ENCODE results near the gene COG3.

COG3 gene

DNA sequence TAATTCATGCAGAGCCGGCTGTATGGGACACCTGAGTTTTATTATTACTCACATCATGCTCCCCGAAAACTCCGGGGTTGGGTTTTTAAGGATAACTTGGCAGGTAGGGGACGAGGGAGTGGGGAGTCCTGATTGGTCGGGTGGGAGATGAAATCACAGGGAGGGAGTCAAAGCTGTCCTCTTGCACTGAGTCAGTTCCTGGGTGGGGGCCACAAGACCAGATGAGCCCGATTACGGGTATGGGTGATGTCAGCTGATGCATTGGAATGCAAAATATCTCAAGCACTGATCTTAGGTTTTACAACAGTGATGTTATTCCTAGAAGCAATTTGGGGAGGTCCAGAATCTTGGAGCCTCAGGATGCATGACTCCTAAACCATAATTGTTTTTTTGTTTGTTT is 18.6 kb upstream of the COG3 start:
- DNase-seq (ENCODE audit: low read depth in 2 of 2), result no peak

- DNase-seq (ENCODE audit: low read depth in 2 of 2), result no peak
Measured at GRCh38 chr13:45447050-45447661, 17.6 kb upstream of the COG3 start.

- no peak for DNase-seq (ENCODE audit: low read depth in 2 of 2)
Measured at GRCh38 chr13:45448965-45449559, 15.7 kb upstream of the COG3 start.

DNA sequence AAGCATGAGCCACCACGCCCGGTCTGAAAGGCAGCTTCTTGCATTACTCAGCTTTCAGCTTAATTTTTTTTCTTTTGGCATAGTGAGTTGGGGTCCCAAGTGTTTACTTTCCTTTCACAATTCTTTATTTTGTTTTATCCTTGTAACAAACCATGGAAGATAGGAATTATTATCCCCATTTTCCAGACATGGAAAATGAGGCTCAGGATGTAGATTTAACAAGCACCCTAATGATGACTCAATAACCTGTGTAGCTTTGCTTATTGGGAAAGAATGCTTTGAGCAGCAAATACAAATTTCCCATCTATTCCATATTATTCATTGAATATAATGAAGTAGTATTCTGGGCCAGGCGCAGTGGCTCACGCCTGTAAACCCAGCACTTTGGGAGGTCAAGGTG is 13.5 kb upstream of the COG3 start:
- DNase-seq (ENCODE audit: low read depth in 2 of 2), result no peak

DNA sequence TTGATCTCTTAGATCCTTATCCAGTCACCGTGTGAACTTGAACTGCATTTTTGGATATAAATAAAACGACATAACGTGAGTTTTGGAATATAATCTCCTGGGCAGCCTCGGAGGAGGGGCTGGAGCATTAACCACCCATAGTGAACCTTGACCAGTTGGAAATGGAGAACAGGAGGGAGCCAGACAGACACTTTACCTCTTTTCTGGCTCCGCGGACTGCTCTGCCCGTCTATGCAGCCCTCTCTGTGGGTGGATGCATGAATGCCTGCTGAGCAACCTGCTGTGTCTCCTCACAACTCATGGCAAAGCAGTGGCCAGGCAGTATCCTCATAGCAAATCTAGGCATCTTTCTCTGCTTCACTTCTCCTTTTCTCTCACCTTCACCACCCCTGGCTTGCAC is 10.5 kb upstream of the COG3 start:
- no peak for DNase-seq (ENCODE audit: low read depth in 2 of 2)

DNA sequence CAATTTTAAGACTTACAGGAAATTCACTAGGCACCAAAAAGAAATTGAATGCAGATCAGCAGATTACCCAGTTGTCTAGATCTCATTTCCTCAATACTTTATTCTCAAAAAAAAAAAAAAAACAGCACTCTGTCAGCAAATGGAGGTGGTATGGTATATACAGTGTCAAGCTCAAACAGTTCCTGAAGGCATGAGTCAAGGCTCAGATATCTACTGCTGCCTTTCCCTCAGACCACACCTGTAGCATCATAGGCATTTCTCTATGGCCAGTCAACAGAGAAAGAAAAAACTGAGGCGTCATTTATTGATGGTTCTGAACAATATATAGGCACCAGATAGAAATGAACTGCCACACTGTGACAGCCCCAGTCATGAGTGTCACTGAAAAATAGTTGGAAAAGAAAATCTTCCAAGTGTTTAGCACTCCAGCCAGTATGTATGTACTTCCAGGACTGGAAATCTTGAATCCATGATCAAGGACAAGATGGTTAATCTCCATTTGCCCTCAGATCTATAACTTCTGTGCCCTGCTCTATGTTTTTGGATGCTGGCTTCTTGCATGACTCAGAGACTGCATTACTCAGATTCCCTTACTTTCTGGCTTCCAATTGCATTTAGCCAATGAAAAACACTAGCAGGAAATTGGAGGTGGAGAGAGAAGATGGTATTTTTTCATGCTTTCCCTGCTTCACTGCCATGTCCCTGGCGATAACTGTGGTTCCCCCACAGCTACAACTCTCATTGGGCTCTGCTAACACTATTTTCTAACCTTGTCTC is 8.4 kb upstream of the COG3 start:
- DNase-seq (ENCODE audit: low read depth in 2 of 2), result no peak

- DNase-seq (ENCODE audit: low read depth in 2 of 2), result no peak
Measured at GRCh38 chr13:45464141-45464686, 525 bp upstream of the COG3 start.

DNA sequence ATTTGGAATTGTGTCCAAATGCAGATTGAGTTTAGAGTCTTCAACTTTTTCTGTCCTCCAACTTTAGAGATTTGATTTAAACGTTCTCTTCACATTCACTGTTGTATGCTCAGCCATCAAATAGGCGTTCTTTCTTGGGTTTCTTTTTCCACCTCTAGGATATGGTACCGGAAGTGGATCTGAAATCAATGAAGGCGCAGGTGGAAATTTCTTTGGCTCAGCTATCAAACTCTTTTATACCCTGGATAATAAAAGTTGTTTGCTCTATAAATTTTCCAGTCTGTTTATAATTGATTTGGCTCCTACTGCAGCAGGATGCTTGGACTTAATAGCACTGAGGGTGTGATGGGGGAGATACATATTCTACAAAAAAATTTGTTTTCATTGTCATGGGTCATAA is 1.6 kb downstream of the COG3 start:
- no peak for DNase-seq (ENCODE audit: low read depth in 2 of 2)

DNA sequence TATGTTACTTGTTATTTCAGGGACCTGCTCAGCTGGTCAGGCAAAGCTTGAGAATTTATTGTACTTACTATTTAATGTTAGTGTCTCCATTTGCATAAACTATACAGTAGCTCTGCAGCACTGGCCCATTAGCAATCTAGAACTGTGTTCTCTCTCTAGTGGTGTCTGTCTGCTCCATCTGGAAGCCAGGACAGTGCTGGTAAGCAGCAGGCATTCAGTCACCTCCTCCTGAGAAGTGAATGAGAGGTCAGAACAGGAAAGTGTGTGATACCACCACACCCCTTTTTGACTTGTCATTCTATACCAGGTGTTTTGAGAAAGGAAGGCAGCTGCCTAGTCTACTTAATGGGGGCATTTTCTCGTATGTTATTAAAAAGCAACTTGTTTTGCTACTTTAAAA is 3.9 kb downstream of the COG3 start:
- no peak for DNase-seq (ENCODE audit: low read depth in 2 of 2)

- no peak for DNase-seq (ENCODE audit: low read depth in 2 of 2)
Measured at GRCh38 chr13:45472171-45472705, 7.5 kb downstream of the COG3 start.

DNA sequence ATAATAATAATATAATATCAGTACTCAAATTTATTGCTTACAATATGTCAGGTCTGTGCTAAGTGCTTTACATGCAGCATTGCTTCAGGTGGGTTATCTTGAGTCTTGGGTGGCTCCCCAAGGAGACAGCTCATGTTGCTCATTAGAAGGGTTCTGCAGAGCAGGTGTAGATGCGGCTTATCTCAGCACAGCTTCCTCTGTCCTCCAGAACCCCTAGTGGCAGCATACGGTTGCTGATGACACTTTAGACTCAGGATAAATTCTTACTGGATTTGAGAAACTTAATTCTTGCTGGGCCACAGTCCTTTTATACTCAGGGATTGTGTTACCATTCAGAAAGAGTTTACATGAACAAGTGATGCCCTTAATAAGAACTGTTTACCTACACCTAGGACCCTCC is 8.9 kb downstream of the COG3 start:
- DNase-seq (ENCODE audit: low read depth in 2 of 2), result no peak

DNA sequence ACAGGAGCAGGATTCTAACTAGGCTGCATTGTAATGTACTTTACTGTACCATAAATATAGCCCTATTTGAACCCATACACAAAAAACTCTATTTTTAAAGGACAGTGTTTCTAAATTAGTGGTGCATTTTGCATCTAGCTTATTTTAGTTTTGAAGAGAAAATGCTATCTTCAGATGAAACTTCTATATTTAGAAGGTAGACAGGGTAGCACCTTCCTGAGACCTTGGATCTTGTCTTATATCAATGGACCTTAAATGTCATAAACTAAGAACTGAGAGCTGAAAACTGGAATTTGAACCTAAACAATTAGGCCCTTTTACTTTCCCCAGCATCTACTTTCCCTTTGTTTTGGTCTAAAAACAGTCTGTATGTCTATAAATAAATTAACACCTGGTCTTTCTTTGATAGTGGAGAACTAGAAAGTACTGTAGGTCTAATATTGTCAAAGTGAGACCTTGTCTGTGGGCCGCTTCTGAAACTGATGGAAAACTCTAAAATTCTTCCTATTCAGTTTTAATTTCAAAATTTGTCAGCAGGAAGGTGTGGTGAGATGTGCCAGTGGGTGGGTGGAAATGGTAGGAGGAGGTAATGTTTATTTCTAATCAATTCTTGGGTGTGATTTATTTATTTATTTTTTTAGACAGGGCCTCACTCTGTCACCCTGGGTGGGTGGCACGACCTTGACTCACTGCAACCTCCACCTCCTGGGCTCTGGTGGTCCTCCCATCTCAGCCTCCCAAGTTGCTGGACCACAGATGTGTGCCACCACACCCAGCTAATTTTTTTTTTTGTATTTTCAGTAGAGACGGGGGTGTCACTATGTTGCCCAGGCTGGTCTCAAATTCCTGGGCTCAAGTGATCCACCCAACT is 10.1 kb downstream of the COG3 start:
- DNase-seq (ENCODE audit: low read depth in 2 of 2), result no peak

DNA sequence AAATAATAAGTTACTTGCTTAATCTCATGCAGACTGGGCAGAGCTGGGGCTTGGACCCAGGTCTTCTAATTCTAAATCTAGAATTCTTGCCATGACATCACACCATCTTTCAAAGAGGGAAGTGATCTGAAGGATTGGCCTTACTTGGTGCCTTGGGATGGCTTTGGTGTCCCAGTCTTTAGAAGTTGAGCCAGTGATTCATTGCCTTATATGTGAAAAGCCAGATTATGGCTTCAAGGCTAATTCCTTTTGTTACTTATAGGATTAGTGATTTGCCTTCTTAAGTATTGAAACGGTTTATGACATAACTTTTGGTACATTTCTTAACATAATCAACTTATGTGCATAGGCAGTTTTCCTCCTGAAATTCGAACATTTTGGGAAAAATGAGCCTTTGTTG is 14.9 kb downstream of the COG3 start:
- DNase-seq (ENCODE audit: low read depth in 2 of 2), result no peak

GRCh38 chr13:45481688-45482087 is 16.9 kb downstream of the COG3 start:
- no peak for DNase-seq (ENCODE audit: low read depth in 2 of 2)

DNA sequence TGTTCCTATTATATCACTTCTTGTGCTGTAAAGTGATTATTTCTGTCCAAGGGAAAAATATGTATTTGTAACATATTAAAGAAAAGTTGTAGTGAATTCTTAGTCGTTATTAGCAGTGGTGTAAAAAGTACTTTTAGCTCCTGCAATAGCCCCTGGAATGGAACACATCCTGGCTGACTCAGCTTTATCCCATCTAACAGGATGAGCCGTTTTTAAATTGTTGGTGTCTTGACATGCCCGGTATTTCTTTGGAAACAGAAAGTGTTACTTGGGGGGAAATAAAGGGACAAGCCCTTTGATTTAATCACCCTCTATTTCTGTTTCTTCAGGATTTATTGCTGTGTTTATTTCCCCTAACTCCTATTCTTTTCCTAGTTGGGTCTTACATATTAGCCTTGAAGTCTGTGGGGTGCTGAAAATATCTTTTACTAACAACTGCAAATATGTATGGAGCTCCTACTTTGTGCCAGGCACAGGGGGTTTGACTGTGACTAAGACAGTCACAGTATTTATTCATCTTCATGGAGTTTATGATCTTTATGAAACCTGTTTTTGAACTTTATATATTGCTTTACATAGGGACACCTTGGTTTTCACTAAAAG is 17.9 kb downstream of the COG3 start:
- DNase-seq (ENCODE audit: low read depth in 2 of 2), result no peak

GRCh38 chr13:45487604-45488003 is 22.9 kb downstream of the COG3 start:
- no peak for DNase-seq (ENCODE audit: low read depth in 2 of 2)

DNA sequence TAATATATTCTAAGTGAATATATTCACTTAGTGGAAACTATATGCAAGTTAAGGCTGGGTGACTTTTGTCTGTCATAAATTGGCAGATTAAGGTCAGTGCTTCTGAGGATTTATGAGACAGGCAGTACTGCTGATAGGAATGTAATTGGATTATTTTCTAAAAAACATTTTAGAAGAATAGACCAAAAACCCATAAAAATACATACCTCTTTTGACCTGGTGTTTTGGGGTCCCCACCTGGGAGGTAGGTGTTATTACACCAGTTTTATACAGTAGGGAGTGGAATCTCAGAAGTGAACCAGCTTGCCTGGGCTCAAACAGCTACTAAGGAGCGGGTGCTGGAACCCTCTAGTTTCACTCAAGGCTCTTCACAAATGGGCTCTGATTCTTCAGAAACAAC is 25.3 kb downstream of the COG3 start:
- no peak for DNase-seq (ENCODE audit: low read depth in 2 of 2)

- DNase-seq (ENCODE audit: low read depth in 2 of 2), result no peak
Measured at GRCh38 chr13:45492538-45492937, 27.8 kb downstream of the COG3 start.

DNA sequence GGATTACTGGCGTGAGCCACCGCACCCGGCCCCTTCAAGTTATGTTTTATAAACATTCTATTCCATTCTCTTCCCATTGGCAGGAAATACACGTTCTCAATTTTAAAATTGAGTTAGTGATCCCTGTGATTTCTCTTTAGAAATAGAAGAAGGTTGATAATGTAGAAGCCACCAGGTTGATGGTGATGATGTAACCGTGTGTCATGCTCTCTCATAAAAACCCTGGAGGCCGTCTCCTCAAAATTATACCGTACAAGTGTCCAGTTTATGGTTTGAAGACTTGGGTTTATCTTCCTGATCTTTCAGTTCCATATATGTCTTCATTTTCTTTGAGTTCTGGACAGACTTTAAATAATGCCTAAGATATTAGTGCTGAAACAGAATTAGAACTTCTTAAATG is 32.2 kb downstream of the COG3 start:
- no peak for DNase-seq (ENCODE audit: low read depth in 2 of 2)

GRCh38 chr13:45500492-45501174 is 35.9 kb downstream of the COG3 start:
- no peak for DNase-seq (ENCODE audit: low read depth in 2 of 2)

- no peak for DNase-seq (ENCODE audit: low read depth in 2 of 2)
Measured at GRCh38 chr13:45501175-45501526, 36.4 kb downstream of the COG3 start.
